ENCODE results near the gene PTX4. TPM values are rescaled to one million over a fixed set of nuclear protein-coding genes. Genes with fewer than 3 reads are reported as not detected.
"Not testable (repeated sequence)": the region's sequence is repeated elsewhere in the genome, so short reads cannot be mapped to it uniquely, and the experiment has no call there.

PTX4 gene
- polyA plus RNA-seq, 10 donors: 0.13 to 1.5 (median 0.53) TPM

GRCh38 chr16:1445518-1446203 is 43.1 kb downstream of the PTX4 start:
- DNase-seq: no peak

GRCh38 chr16:1444730-1445517 is 43.8 kb downstream of the PTX4 start:
- no peak for DNase-seq

- no peak for DNase-seq
Measured at GRCh38 chr16:1443980-1444729, 44.6 kb downstream of the PTX4 start, which contains the start of gene CCDC154. TSS of gene CCDC154 (minus strand) at chr16:1444556. CDS start at chr16:1444322, 234 bp downstream.

DNA sequence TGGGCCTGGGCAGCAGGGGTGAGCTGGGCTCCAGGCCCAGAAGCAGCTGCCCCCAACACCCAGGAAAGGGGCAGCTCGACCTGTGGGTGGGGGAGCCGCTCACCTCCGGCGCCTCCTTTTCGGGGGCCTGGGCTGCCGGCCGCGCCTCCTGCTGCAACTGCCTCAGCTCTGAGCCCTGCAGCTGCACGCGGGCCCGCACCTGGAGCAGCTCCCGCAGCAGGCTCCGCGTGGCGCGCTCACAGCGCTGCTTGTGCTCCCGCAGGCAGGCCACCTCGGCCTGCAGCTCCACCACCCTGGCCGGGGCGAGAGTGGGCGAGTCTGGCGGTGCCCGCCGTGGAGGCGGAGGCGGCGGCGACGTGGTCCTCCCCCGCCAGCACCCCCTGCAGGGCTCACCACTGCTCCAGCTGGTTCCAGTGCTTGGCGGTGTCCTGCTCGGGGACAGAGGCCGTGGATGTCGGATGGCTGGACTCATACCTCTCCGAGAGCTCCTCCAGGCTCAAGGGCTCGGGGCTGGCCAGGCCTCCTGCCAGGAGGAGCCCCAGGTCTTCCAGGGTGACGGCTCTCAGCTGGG is 45.3 kb downstream of the PTX4 start:
- DNase-seq: no peak

DNA sequence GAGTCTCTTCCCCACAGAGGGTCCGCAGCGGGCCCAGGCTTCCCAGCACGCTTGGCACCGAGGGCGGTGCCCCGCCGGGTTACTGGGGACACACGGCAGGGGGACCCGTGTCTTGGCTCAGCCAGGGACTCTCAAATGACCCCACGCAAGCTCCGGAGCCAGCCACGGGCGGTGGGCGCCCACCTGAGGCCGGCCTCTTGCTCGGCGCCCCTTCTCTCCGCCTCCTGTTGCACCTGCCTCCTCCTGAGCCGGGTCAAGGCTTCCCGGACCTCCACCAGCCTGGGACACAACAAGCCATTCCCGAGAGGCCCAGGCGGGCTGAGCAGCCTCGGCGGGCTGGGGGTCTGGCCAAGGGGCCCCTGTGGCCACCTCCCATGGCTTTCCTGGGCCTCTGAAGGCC is 46.0 kb downstream of the PTX4 start:
- no peak for DNase-seq

GRCh38 chr16:1441391-1441829 is 47.3 kb downstream of the PTX4 start:
- DNase-seq: peak in 2 of 3 donors; percentile 15 to 36

- DNase-seq: not testable (repeated sequence)
Measured at GRCh38 chr16:1439699-1440074, 49.1 kb downstream of the PTX4 start.

DNA sequence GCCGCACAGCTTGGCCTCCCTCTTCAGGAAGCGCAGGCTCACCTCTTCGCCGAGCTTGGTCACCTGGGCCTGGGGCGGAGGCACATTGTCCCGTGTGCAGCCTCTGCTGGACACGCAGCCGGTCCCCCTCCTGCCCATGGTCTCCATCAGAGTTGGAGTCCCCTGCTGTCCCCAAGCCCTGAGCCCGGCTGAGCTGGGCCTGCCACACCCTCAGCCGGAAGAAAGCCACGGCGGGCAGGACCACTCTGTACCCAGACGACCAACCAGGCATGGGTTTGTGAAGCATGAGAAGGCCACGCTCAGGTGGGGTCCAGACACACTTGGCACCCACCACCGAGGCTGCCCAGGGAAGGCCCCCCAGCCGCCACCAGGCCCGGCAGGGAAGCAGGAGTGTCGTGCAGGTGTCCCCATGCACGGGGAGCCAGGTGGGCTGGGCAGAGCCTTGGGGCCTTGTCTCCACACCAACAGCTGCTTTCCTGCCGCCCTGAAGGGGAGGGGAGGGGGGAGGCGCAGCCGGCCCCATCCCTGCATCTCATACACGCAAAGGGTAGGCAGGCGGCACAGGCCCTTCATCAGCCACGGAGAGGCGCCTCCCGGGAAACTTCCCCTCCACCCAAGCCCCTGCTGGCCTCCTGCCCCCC is 49.6 kb downstream of the PTX4 start:
- DNase-seq: no peak

GRCh38 chr16:1438229-1439057 is 50.3 kb downstream of the PTX4 start:
- no peak for DNase-seq

DNA sequence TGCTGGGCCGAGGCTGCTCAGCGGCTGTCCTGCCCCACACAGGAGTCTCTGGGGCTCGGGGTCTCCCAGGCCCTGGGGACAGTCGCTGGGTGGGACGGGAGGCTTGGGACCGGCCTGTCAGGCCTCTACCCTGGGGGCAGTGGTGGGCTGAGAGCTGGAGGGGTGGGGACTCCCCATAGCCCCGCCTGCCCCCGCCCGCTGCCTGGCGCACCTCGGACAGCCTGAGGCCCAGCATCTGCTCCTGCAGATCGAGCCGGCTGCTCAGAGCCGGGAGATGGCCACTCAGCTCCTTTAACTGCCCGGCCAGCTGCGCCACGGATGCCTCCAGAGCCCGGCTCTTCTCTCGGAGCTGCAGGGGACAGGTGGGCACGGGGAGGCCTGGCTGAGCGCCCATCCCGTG is 51.1 kb downstream of the PTX4 start:
- no peak for DNase-seq

DNA sequence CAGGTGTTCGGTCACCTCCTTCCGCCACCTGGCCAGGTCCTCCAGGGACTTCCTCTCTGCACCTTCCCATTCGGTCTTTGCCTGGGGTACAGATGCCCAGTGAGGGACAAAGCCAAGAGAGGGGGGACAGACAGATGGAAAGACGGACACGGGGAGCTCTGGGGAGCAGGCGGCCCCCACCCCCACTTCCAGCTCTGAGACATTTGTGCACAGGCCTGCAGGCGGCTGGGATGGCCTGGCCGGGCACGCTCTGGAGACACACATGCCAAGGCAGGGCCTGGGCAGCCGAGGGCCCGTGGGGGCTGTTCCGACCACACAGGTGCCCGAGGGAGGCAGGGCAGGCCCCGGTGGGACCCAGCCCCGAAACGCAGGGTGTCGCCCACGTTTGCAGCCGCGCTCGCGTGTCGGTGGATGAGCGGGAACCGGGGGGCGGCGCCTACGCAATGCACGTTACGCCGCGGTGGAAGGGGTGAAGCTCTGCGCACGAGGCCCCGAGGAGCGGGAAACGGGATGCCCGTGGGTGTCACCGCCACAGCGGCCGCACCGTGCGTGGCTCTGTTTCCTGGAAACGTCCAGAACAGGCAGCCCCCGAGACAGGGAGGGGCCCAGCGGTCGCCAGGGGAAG is 51.9 kb downstream of the PTX4 start:
- DNase-seq: no peak

DNA sequence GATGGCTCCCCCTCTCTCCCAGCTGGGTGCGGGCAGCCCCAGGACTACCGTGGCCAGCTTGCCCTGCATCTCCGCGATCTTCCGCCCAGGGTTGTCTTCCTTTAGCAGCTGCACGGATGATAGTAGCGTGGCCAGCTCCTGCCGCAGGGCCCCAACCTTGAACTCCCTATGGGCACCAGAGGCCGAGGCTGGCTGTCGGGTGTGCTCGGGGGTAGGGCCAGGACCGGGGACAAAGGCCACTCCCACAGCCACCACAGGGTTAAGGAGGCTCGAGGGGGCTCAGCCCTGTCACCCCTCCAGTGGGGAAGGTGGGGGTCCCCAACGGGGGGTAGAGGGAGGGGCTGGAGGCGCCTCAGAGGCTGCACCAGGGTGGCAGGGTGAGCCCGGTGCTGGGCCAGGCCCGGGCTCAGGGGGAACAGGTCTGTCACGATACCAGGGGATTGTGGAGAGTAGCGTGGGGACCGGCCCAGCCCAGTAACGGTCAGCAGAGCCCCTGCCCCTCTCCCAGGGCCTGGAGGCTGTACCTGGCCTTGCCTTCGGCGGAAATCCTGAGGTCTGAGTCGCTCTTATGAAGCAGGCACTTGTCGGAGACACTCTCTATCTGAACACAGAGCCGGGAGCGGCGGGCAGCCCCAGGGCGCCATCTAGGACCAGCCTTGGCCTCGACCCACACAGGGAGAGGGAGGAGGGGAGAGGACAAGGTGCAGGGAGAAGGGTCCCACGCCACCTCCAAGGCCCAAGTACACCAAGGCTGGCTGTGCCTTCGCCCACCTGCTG is 52.6 kb downstream of the PTX4 start:
- no peak for DNase-seq

Other genes with a start within 250 kb of the PTX4 start
- 1 to 10 TPM in 9 of 10 donors, under 1 TPM in 1; 0.67 to 7.3 (median 2.6) TPM for gene TPSAB1, start 248.2 kb downstream of the PTX4 start, polyA plus RNA-seq (ENCODE audit: insufficient read length in 10 of 10)
- gene TPSD1, start 232.9 kb downstream of the PTX4 start, polyA plus RNA-seq (ENCODE audit: insufficient read length in 10 of 10): 1 to 10 TPM in 2 of 10 donors, under 1 TPM in 3, not detected in 5; 0.33 to 1.2 (median 0.91) TPM
- gene UBE2I, start 179.3 kb downstream of the PTX4 start, polyA plus RNA-seq (ENCODE audit: insufficient read length in 10 of 10): 100 to 1,000 TPM in 4 of 10 donors, 10 to 100 TPM in 6; 89.9 to 116 (median 99.7) TPM
- gene BAIAP3, start 155.3 kb downstream of the PTX4 start, polyA plus RNA-seq (ENCODE audit: insufficient read length in 10 of 10): 1 to 10 TPM in 2 of 10 donors, under 1 TPM in 8; 0.40 to 1.2 (median 0.81) TPM
- 10 to 100 TPM; 35.9 to 54.8 (median 44.5) TPM for gene TSR3, start 137.1 kb downstream of the PTX4 start, polyA plus RNA-seq (ENCODE audit: insufficient read length in 10 of 10)
- 10 to 100 TPM; 21.1 to 43.0 (median 36.4) TPM for gene GNPTG, start 137.0 kb downstream of the PTX4 start, polyA plus RNA-seq (ENCODE audit: insufficient read length in 10 of 10)
- 10 to 100 TPM in 1 of 10 donors, 1 to 10 TPM in 9; 4.4 to 13.3 (median 7.1) TPM for gene UNKL, start 74.2 kb downstream of the PTX4 start, polyA plus RNA-seq (ENCODE audit: insufficient read length in 10 of 10)
- 10 to 100 TPM in 6 of 10 donors, 1 to 10 TPM in 4; 8.1 to 13.5 (median 10.3) TPM for gene UQCC4, start 68.2 kb downstream of the PTX4 start, polyA plus RNA-seq (ENCODE audit: insufficient read length in 10 of 10)
- gene PERCC1, start 57.9 kb downstream of the PTX4 start, polyA plus RNA-seq (ENCODE audit: insufficient read length in 10 of 10): under 1 TPM in 3 of 10 donors, not detected in 7; 0.18 to 0.29 (median 0.19) TPM
- gene CCDC154, start 44.4 kb downstream of the PTX4 start, polyA plus RNA-seq (ENCODE audit: insufficient read length in 10 of 10): 1 to 10 TPM in 8 of 10 donors, under 1 TPM in 2; 0.68 to 2.7 (median 1.6) TPM
- 10 to 100 TPM; 19.8 to 37.5 (median 28.3) TPM for gene CLCN7, start 13.9 kb downstream of the PTX4 start, polyA plus RNA-seq (ENCODE audit: insufficient read length in 10 of 10)
- gene TELO2, start 4.4 kb upstream of the PTX4 start, polyA plus RNA-seq (ENCODE audit: insufficient read length in 10 of 10): 10 to 100 TPM; 16.5 to 33.9 (median 27.0) TPM
- gene TMEM204, start 44.7 kb upstream of the PTX4 start, polyA plus RNA-seq (ENCODE audit: insufficient read length in 10 of 10): 10 to 100 TPM; 10.3 to 21.1 (median 15.1) TPM
- 10 to 100 TPM in 7 of 10 donors, 1 to 10 TPM in 3; 9.6 to 15.8 (median 10.7) TPM for gene IFT140, start 123.1 kb upstream of the PTX4 start, polyA plus RNA-seq (ENCODE audit: insufficient read length in 10 of 10)
- gene CRAMP1, start 123.4 kb upstream of the PTX4 start, polyA plus RNA-seq (ENCODE audit: insufficient read length in 10 of 10): 10 to 100 TPM; 10.5 to 20.8 (median 14.9) TPM
- 10 to 100 TPM; 31.0 to 53.6 (median 40.0) TPM for gene JPT2, start 189.3 kb upstream of the PTX4 start, polyA plus RNA-seq (ENCODE audit: insufficient read length in 10 of 10)
- 10 to 100 TPM; 26.7 to 62.9 (median 42.3) TPM for gene MAPK8IP3, start 217.3 kb upstream of the PTX4 start, polyA plus RNA-seq (ENCODE audit: insufficient read length in 10 of 10)

All from muscle of back (tissue), 11 donors.